ENCODE results near the gene PROS1. TPM values are rescaled to one million over a fixed set of nuclear protein-coding genes. Genes with fewer than 3 reads are reported as not detected.

The PROS1 gene
- total and polyA plus RNA-seq, 9 of the 15 experiments (the other 6 are each of a cell fraction or from before 2014, with no cell fraction given) = 5.5 to 50.5 (median 22.7) TPM

GRCh38 chr3:93973131-93974126, at the start of gene PROS1 (continued):
- no peak for TF ChIP-seq ADNP (tag; IDR thresholded peaks at IDR 0.05)
- TF ChIP-seq GATAD2A (IDR thresholded peaks at IDR 0.05) = 0 out of 2 replicates have a peak, but pooled peaks have one; percentile 21
- TF ChIP-seq, protein P1, sequence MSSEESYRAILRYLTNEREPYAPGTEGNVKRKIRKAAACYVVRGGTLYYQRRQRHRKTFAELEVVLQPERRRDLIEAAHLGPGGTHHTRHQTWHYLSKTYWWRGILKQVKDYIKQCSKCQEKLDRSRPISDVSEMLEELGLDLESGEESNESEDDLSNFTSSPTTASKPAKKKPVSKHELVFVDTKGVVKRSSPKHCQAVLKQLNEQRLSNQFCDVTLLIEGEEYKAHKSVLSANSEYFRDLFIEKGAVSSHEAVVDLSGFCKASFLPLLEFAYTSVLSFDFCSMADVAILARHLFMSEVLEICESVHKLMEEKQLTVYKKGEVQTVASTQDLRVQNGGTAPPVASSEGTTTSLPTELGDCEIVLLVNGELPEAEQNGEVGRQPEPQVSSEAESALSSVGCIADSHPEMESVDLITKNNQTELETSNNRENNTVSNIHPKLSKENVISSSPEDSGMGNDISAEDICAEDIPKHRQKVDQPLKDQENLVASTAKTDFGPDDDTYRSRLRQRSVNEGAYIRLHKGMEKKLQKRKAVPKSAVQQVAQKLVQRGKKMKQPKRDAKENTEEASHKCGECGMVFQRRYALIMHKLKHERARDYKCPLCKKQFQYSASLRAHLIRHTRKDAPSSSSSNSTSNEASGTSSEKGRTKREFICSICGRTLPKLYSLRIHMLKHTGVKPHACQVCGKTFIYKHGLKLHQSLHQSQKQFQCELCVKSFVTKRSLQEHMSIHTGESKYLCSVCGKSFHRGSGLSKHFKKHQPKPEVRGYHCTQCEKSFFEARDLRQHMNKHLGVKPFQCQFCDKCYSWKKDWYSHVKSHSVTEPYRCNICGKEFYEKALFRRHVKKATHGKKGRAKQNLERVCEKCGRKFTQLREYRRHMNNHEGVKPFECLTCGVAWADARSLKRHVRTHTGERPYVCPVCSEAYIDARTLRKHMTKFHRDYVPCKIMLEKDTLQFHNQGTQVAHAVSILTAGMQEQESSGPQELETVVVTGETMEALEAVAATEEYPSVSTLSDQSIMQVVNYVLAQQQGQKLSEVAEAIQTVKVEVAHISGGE (CRISPR knock-in tag; IDR thresholded peaks at IDR 0.05) = peak in 1 of 3 experiments; percentile 70; a peak in 2 of 6 replicates
- peak; percentile 39; the same call in 1 of the 2 replicates for TF ChIP-seq NFATC3 (IDR thresholded peaks at IDR 0.05)
- 0 out of 2 replicates have a peak, but pooled peaks have one; percentile 13 for TF ChIP-seq SMARCE1 (IDR thresholded peaks at IDR 0.05)
- TF ChIP-seq, protein P2, sequence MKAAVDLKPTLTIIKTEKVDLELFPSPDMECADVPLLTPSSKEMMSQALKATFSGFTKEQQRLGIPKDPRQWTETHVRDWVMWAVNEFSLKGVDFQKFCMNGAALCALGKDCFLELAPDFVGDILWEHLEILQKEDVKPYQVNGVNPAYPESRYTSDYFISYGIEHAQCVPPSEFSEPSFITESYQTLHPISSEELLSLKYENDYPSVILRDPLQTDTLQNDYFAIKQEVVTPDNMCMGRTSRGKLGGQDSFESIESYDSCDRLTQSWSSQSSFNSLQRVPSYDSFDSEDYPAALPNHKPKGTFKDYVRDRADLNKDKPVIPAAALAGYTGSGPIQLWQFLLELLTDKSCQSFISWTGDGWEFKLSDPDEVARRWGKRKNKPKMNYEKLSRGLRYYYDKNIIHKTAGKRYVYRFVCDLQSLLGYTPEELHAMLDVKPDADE (conservative IDR thresholded peaks at IDR 0.05; ENCODE audit: control insufficient read depth, low read depth, low read length) = peak; percentile 51; the same call in 1 of the 2 replicates
- peak; percentile 82 for TF ChIP-seq LEF1 (IDR thresholded peaks at IDR 0.05)
- peak; percentile 17; the same call in 1 of the 2 replicates for TF ChIP-seq ZNF316 (IDR thresholded peaks at IDR 0.05)
- TF ChIP-seq RBFOX2 (IDR thresholded peaks at IDR 0.05; ENCODE audit: low read depth, low read length) = peak; percentile 95
- TF ChIP-seq MEIS2 (IDR thresholded peaks at IDR 0.05; ENCODE audit: partially characterized antibody) = peak; percentile 49
- 0 out of 4 replicates have a peak, but pooled peaks of 1 of the 2 experiments have one; percentile 18 for TF ChIP-seq ARNT (IDR thresholded peaks at IDR 0.05)
- no peak for TF ChIP-seq U2AF1 (optimal IDR thresholded peaks at IDR 0.05; ENCODE audit: low read depth, low read length)
- TF ChIP-seq ZNF253 (CRISPR knock-in tag; conservative IDR thresholded peaks at IDR 0.05) = no peak
- TF ChIP-seq ELF1 (tag; IDR thresholded peaks at IDR 0.05) = peak; percentile 62
- TF ChIP-seq NONO (IDR thresholded peaks at IDR 0.05; ENCODE audit: low read depth in 2 of 2, low read length in 1 of 2) = peak in 1 of 2 experiments; percentile 59; a peak in 2 of 4 replicates
- peak; percentile 81 for TF ChIP-seq CBX1 (IDR thresholded peaks at IDR 0.05; ENCODE audit: low read depth)
- TF ChIP-seq CXXC5 (CRISPR knock-in tag; IDR thresholded peaks at IDR 0.05) = peak; percentile 82
- TF ChIP-seq CHD2 (IDR thresholded peaks at IDR 0.05; ENCODE audit: low read depth, low read length) = peak; percentile 52; the same call in 1 of the 2 replicates
- TF ChIP-seq ARID1B (IDR thresholded peaks at IDR 0.05) = peak; percentile 44

Measured in K562 (cell line).